GM18867 (cell line): Measurements from ENCODE around the gene ST8SIA5.
A peak's percentile ranks its signal among the peaks of the same experiment; 100 is the strongest.
"Not testable (repeated sequence)": the region's sequence is repeated elsewhere in the genome, so short reads cannot be mapped to it uniquely, and the experiment has no call there.

Source experiments
- ATAC-seq: cut with Tn5 transposase; IDR thresholded peaks from one replicate; pipeline ENCODE4 v1.9.1; 2021; ENCODE audit warnings: mild to moderate bottlenecking, moderate library complexity; ENCODE audit not compliant: unreplicated experiment

The ST8SIA5 gene, protein sequence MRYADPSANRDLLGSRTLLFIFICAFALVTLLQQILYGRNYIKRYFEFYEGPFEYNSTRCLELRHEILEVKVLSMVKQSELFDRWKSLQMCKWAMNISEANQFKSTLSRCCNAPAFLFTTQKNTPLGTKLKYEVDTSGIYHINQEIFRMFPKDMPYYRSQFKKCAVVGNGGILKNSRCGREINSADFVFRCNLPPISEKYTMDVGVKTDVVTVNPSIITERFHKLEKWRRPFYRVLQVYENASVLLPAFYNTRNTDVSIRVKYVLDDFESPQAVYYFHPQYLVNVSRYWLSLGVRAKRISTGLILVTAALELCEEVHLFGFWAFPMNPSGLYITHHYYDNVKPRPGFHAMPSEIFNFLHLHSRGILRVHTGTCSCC

DNA sequence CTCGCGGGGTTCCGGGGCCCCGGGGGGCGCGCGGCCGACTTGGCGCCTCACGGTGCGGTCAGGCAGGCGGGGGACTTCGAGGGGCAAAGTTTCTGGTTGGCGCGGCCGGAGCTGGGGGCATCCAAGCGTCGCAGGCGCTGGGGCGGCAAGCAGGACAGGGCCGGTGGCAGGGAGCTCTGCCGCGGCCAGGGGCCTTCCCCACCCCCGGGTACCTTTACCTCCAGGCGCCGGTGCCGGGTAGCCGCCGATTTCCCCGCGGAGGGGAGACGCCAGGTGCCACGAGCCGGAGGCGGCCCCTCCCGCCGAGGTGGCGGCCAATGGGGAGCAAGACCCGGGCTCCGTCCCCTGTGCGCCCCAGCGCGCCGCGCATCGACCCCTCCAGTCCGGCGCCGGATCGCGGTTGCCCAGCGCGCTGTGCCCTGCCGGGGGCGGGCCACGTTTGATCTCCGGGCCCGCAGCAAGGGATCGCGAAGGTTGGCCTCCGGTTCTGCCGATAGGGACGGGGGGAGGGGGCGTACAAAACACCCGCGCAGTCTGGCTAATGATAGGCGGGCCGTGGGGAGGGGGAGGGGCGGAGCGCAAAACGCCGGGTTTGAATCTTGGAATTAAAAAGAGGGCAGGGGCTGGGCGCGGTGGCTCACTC, at the start of gene ST8SIA5:
TSS of gene ST8SIA5 (minus strand) at position 495 of the 643 bp plus-strand sequence. CDS start 545 bp downstream, outside the sequence.
- ATAC-seq: no peak

GRCh38 chr18:46795945-46796344, 39.1 kb upstream of the ST8SIA5 start:
- not testable (repeated sequence) for ATAC-seq

- no peak for ATAC-seq
These were observed 37.8 kb upstream of the ST8SIA5 start for GRCh38 chr18:46794607-46795006.

DNA sequence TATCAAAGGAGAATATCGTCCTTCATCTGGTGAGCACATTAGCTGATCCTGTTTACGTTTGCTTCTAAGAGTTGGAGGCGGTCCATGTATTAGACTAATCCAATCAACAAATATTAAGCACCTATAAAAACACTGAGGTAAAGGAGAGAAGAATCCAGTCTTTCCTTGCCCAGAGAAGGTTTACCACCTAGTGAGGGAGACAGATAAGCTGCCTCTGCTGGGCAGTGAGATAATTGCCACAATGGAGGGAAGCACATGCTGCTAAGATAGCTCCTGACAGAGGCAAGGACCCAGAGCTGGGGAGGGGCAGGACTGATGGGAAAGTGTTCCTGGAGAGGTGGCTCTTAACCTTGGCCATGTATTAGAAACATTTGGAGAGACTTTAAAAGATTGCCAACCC, 36.7 kb upstream of the ST8SIA5 start:
- ATAC-seq: no peak

DNA sequence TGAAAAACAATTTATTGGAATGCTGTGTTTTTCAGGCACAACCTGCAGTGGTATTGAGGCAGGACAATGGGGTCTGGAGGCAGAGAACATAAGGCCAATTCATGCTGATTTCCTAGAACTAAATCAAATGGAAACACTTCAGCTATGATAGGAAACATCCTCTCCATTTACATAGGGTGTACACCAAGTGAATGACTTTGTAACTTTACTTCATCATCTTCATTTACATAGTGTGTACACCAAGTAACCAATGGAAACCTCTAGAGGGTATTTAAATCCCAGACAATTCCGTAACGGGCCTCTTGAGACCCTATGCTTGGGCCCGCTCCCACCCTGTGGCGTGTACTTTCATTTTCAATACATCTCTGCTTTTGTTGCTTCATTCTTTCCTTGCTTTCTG, 32.2 kb upstream of the ST8SIA5 start:
- no peak for ATAC-seq

DNA sequence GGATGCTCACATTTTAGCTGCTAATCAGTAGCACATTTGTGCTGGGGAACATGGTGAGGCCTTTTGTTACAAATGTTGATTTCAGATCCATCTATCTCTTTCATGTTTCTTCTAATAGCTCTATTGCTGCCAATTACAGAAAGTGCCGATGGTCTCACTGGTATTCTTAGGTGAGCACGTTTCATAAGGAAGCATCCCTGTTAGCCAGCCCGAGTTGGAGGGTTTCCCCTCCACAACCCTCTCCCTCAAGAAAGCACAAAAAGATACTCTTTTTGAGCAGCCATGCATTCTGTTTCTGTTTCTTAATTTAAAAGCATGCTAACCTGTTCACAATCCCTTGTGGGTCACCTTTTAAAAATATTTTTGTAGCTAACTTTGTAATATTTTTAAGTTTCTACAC, 30.8 kb upstream of the ST8SIA5 start:
- no peak for ATAC-seq

- ATAC-seq: no peak
These were observed 15.5 kb upstream of the ST8SIA5 start for GRCh38 chr18:46772357-46772756.

- no peak for ATAC-seq
These were observed 14.3 kb upstream of the ST8SIA5 start for GRCh38 chr18:46771141-46771540.

- no peak for ATAC-seq
These were observed 13.9 kb upstream of the ST8SIA5 start for GRCh38 chr18:46770708-46771107.

DNA sequence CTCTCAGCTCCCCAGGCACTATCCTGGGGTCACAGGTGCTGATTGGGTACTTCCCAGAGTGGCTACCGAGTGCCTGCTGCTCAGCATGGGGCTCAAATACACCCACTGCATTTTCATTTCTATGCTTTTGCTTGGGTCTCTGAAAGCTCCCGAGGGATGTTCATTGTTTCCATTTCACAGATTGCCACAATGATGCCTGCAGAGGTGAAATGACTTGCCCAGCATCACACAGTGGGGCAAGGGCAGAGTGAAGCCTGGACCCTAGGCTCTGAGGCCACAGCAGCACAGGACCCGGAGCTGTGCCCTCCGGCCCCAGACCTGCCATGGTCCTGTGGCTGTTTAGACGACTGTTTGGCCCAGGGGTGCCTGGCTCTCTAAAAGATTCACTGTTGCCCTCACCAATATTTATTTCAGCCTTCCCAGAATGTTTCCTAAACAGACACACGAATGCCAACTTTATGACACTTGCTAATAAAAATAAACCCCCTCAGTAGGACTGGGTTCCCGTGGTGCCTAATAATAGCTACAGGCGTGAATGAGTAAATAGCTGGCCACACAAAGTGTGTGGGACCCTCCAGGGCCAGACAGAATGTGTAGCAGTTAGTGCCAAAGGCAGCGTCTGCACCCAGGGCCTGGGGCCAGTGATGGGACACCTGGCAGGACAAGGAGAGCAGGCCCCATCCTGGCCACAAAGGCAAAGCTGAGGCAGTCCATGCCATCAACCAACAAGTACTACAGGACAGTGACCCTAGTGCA, 11.5 kb upstream of the ST8SIA5 start:
- no peak for ATAC-seq

GRCh38 chr18:46767217-46767616, 10.4 kb upstream of the ST8SIA5 start:
- no peak for ATAC-seq

GRCh38 chr18:46764586-46764985, 7.7 kb upstream of the ST8SIA5 start:
- ATAC-seq: no peak

DNA sequence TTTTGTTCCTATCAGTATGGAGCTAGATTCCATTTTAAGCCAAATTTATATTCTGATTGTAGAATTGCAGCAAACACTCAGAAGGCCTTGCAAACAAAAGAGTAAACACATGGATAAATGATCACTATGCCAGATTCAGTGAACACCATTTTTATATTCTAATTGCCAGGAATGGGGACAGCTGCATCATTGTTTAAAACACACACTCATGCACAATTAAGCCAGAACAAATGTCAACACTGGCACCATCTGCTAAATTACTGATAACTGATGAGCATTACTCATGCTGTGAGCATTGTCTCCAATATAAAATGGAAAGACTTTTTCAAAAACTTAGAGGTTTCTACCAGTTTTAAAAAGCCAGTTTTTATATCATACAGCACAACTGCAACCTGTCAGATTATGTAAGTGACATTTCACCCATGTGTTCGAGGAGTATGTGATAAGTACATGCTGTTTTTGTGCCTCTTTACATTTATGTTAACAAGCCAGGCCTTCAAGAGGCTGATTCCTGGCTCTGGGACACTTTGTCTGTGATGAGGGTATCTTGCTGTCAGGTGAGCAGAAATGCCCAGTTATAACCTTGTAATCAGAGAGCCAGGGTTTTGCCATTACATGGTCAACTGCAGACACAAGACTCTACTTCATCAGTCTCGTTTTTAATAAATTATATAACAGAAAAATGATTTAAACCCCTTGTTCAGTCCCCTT, 4.4 kb upstream of the ST8SIA5 start:
- ATAC-seq: no peak

DNA sequence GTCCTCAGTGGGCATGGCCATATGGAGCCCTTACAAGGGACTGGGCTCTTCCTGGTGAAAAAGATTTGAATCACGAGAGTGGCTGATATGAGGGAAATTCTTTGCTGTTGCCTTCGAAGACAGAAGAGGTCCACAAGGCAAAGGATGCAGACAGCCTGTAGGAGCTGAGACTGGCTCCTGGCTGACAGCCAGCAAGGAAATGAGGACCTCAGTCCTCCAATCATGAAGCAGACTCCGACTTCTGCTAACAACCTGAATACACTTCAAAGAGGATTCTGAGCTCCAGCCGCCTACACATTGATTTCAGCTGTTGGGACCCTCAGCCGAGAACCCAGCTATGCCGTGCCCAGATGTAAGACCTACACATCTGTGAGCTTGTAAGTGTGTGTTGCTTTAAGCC, 3.0 kb upstream of the ST8SIA5 start:
- no peak for ATAC-seq

- no peak for ATAC-seq
These were observed 761 bp downstream of the ST8SIA5 start for GRCh38 chr18:46756025-46756558.

DNA sequence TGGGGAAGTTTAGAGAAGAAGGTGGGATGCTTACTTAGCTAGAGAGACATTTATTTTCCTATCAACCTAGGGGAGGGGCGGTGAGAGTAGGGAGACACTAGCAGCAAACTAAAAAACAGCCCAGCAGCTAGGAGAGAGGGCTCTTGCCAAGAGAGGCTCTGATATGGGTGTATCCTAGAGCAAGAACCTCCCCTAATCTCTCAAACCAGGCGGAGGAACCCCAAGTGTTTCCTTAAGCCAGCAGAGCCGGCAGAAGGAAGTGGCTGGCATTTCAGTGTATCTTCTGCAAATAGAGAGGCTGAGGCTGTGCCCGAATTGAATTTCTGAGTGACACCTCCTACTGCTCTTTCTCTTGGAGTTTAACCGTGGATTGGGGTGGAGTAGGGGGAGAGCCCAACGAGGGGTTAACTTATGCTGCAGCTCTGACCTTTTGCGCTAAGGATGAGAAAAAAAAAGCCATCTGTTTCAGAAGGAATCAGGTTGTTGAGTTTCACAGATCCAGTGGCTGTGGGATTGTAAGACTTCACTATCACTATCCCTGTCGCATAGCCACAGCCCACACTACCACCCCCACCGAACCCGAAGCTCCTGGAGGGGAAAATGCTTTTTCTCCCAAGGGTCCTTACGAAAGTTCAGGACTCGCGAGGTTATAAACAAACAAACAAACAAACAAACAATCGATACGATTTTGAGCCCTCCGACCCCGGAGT, 1.4 kb downstream of the ST8SIA5 start:
- no peak for ATAC-seq

GRCh38 chr18:46754661-46755292, 2.1 kb downstream of the ST8SIA5 start:
- no peak for ATAC-seq

DNA sequence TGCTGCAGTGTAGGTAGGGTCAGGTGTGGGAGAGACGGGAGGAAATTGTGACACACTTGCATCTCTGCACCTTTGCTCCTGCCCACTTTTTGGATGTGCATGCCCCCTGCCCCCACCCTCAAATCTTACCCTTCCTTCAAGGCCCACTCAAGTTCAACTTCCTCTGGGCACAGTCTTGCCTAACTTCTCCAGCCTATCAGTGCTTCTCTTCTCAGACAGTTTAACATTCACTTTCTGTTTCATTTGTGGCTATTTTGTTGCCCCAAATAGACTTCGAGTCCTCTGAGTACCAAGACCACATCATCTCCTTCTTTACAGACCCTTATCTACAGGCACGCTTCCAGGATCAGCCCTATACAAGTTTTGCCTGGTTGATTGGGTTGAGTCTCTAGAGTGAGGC, 2.7 kb downstream of the ST8SIA5 start:
- peak; percentile 84 for ATAC-seq

GRCh38 chr18:46751882-46752281, 5.0 kb downstream of the ST8SIA5 start:
- no peak for ATAC-seq

- ATAC-seq: no peak
These were observed 6.2 kb downstream of the ST8SIA5 start for GRCh38 chr18:46750626-46751025.
